GM19468 (cell line): ENCODE measurements around the gene BAIAP2.

Source experiments
- ATAC-seq: cut with Tn5 transposase; IDR thresholded peaks from one replicate; pipeline ENCODE4 v1.9.1; 2021; ENCODE audit warnings: mild to moderate bottlenecking, moderate library complexity, moderate number of reproducible peaks; ENCODE audit not compliant: unreplicated experiment; ENCODE audit errors: extremely low read depth

The BAIAP2 gene

DNA sequence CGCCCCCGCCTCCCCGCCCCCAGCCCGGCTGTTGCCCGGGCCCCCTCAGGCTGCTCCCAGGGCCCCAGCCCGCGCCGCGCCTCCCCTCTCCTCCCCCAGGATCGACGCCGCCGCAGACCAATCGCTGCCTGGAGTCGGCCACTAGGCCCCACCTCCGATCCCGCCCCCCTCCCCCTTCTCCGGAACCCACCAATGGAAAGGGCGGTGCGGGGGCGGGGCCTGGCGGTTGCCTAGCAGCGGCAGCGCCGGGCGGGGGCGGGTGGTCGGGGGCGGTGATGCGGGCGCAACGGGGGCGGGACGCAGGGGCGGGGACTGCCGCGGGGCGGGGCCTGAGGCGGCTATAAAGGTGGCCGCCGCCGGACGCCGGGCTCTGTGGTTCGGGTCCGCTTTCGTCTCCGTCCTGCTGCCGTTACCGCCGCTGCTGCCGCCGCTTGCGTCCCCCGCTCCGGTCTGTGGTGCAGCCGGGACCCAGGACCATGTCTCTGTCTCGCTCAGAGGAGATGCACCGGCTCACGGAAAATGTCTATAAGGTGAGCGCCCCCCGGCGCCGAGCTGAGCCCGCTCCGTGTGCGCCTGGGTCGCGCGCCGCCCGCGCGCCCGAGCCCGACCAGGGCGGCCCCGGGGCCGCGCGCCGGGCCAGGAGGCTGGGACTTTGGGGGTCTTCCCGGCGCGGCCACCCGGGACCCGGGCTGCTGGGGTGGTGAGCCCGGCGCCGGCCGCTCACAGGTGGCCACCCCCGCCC lies at the start of gene BAIAP2:
Gene BAIAP2, plus strand, starts transcription at position 373 of the 742 bp plus-strand sequence. Its CDS starts 104 bp downstream, at position 477.
- no peak for ATAC-seq

DNA sequence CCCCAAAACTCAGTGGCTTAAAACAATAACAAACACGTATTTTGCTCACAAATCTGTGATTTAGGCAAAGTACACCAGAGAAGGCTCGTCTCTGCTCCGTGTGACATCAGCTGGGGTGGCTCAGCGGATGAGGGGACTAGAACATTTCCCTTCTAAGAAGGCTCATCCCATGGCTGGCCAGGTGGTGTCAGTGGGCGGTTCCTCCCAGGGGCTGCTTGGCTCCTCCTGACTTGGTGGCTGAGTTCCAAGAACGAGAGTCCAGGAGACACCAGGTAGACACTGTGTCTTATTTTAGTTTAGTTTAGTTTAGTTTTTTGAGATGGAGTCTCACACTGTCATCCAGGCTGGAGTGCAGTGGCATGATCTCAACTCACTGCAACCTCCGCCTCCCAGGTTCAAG lies 48.9 kb upstream of the BAIAP2 start:
- ATAC-seq: no peak

GRCh38 chr17:80986816-80987475 lies 48.0 kb upstream of the BAIAP2 start:
- ATAC-seq: no peak

- no peak for ATAC-seq
Measured at GRCh38 chr17:80987941-80988461, 47.0 kb upstream of the BAIAP2 start.

GRCh38 chr17:80989586-80989913 lies 45.4 kb upstream of the BAIAP2 start:
- no peak for ATAC-seq

GRCh38 chr17:80990921-80991644 lies 43.9 kb upstream of the BAIAP2 start:
- ATAC-seq: no peak

- ATAC-seq: no peak
Measured at GRCh38 chr17:80991645-80992076, 43.3 kb upstream of the BAIAP2 start, which contains the start of gene CHMP6. Gene CHMP6, plus strand, starts transcription at chr17:80991841. Its CDS starts 78 bp downstream, at chr17:80991919.

- no peak for ATAC-seq
Measured at GRCh38 chr17:80992077-80992947, 42.6 kb upstream of the BAIAP2 start.

- ATAC-seq: no peak
Measured at GRCh38 chr17:80992948-80993624, 41.9 kb upstream of the BAIAP2 start.

- no peak for ATAC-seq
Measured at GRCh38 chr17:80995131-80995530, 39.8 kb upstream of the BAIAP2 start.

- ATAC-seq: no peak
Measured at GRCh38 chr17:80996422-80997305, 38.3 kb upstream of the BAIAP2 start.

GRCh38 chr17:80997424-80998117 lies 37.4 kb upstream of the BAIAP2 start:
- ATAC-seq: no peak

DNA sequence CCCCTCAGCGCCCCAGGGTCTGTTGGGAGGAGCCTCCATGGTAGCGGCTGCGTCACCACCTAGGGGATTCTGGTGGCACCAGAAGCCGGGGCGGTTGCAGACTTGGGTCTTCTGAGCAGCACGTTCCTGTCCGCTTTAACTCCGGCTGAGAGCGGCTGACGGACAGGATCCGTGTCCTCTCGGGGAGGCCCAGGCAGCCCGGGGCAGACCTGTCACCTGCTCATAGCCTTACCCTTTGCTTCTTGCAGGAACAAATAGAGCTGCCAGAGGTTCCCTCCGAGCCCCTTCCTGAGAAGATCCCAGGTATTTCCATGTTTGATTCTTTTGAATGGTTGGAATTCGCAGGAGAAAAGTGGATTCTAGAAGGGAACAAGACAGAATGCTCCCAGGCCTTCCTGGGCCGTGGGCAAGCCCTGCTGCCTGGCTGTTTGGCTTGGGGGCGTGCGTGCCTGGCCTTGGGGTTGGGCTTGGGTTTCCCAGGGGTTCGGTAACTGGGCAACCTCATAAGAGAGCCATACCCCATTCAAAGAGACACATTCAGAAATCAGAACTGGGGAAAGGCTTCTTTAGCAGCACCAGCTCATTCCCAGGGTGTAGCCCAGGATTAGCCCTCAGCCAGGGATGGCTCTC lies 36.7 kb upstream of the BAIAP2 start:
- ATAC-seq: no peak

- no peak for ATAC-seq
Measured at GRCh38 chr17:80998748-80999535, 36.0 kb upstream of the BAIAP2 start.

DNA sequence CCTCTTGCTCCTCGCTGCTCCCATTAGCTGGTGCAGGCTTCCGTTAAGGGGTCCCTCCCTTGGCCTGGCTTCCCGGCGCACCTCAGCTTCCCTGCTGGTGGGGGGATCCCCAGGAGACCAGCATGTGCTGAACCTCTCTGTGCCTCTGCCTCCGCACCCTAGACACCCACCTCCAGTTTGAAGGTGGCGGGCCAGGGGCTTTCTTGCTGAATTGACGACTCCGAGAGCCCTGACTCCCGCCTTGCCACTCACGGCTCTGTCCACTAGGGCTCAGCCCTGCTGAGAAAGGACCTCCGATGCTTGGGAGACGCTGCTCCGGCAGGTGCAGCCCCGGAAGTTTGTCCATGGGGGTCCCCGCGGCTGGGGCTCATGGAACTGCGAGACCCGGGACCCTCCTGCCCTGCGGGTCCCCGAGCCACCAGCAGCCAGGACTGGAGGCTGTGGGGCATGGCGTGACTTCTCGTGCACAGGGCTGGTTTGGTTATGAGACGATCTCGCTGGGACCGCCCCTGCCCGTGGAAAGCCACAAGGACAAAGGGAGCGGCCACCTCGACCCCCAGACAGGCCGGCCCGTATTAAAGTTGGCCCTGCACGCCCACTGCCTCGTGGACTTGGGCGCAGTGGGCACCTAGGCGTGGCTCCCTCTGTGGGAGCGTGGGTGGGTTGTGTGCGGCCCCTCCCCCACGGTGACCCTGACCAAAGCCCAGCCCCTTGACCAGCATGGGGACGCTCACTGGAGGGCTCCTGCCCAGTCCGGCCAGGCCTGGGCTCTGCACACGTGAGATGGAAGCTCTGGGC lies 35.2 kb upstream of the BAIAP2 start:
- no peak for ATAC-seq

GRCh38 chr17:81000334-81000630 lies 34.7 kb upstream of the BAIAP2 start:
- no peak for ATAC-seq
